Endothelial cell of umbilical vein (primary cell): ENCODE measurements around the gene PILRA.
"Not testable (repeated sequence)": the region's sequence is repeated elsewhere in the genome, so short reads cannot be mapped to it uniquely, and the experiment has no call there.

Experiments
- CTCF ChIP-seq, 2 donors: IDR thresholded peaks; 1 replicate in 1 of 2; 2 replicates in 1 of 2; pipeline ENCODE4 v1.5.1; 2011; ENCODE audit warnings: low read length in 2 of 2, mild to moderate bottlenecking in 2 of 2, moderate library complexity in 2 of 2, control low read depth in 1 of 2, inconsistent platforms in 1 of 2, low read depth in 1 of 2; ENCODE audit not compliant: insufficient read depth in 1 of 2; ENCODE audit errors: extremely low read depth in 1 of 2
- EZH2 ChIP-seq: IDR thresholded peaks from 2 replicates; pipeline ENCODE4 v1.6.1; 2012; ENCODE audit warnings: borderline replicate concordance, low read depth, mild to moderate bottlenecking, moderate library complexity, low read length, inconsistent platforms; ENCODE audit not compliant: severe bottlenecking
- FOS ChIP-seq: IDR thresholded peaks from 2 replicates; pipeline ENCODE4 v1.6.1; 2011; ENCODE audit warnings: mild to moderate bottlenecking, low read length, moderate library complexity, borderline replicate concordance; ENCODE audit not compliant: insufficient read depth
- GATA2 ChIP-seq: IDR thresholded peaks from 2 replicates; pipeline ENCODE4 v1.7.0; 2011; ENCODE audit warnings: low read depth, mild to moderate bottlenecking, moderate library complexity, mixed read lengths, low read length; ENCODE audit not compliant: insufficient read length, insufficient read depth
- JUN ChIP-seq: IDR thresholded peaks from 2 replicates; pipeline ENCODE4 v1.6.1; 2011; ENCODE audit warnings: borderline replicate concordance, low read depth; ENCODE audit not compliant: insufficient read length, insufficient read depth
- MAX ChIP-seq: IDR thresholded peaks from 2 replicates; pipeline ENCODE4 v1.6.1; 2011; ENCODE audit not compliant: insufficient read depth, insufficient read length
- MYC ChIP-seq: IDR thresholded peaks from one replicate; pipeline ENCODE4 v1.6.1; 2011; ENCODE audit warnings: mild to moderate bottlenecking, low read depth, low read length
- POLR2A ChIP-seq: IDR thresholded peaks from 2 replicates; pipeline ENCODE4 v1.6.1; 2012; ENCODE audit warnings: low read depth, mild to moderate bottlenecking, control low read depth, low read length
- POLR2AphosphoS5 ChIP-seq: IDR thresholded peaks from 2 replicates; pipeline ENCODE4 v1.6.1; 2012; ENCODE audit warnings: low read depth, mild to moderate bottlenecking, control low read depth, low read length, moderate library complexity; ENCODE audit not compliant: insufficient read depth

- not testable (repeated sequence) for TF ChIP-seq CTCF (IDR thresholded peaks at IDR 0.05; ENCODE audit: extremely low read depth in 1 of 2, insufficient read depth in 1 of 2, low read depth in 1 of 2, low read length in 2 of 2); EZH2; MAX; MYC; GATA2; POLR2A; POLR2AphosphoS5; JUN; FOS
These were observed 29.1 kb upstream of the PILRA start for GRCh38 chr7:100344124-100344559.
